Measurements from ENCODE around the gene CXCL11.

DNA sequence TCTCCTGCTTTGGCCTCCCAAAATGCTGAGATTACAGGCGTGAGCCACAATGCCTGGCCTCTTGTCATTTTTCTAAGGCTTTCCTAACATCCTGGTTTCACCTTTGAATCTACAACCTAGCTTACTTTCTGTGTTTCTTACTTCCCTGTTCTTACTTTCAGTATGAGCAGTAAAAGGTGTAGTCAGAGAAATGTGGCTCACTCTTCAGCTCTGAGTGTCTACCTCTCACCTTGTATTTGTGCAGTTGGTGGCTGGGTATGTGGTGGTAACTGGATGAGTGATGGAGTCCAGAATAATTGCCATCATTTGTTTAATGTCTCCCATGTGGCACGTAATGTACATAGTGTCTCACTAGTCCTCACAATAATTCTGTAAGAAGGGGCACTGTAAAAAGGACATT, 19.1 kb upstream of the CXCL11 start:
- TF ChIP-seq, protein P1, sequence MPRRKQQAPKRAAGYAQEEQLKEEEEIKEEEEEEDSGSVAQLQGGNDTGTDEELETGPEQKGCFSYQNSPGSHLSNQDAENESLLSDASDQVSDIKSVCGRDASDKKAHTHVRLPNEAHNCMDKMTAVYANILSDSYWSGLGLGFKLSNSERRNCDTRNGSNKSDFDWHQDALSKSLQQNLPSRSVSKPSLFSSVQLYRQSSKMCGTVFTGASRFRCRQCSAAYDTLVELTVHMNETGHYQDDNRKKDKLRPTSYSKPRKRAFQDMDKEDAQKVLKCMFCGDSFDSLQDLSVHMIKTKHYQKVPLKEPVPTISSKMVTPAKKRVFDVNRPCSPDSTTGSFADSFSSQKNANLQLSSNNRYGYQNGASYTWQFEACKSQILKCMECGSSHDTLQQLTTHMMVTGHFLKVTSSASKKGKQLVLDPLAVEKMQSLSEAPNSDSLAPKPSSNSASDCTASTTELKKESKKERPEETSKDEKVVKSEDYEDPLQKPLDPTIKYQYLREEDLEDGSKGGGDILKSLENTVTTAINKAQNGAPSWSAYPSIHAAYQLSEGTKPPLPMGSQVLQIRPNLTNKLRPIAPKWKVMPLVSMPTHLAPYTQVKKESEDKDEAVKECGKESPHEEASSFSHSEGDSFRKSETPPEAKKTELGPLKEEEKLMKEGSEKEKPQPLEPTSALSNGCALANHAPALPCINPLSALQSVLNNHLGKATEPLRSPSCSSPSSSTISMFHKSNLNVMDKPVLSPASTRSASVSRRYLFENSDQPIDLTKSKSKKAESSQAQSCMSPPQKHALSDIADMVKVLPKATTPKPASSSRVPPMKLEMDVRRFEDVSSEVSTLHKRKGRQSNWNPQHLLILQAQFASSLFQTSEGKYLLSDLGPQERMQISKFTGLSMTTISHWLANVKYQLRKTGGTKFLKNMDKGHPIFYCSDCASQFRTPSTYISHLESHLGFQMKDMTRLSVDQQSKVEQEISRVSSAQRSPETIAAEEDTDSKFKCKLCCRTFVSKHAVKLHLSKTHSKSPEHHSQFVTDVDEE (CRISPR knock-in tag; IDR thresholded peaks at IDR 0.05), result no peak
- TF ChIP-seq RARB (CRISPR knock-in tag; IDR thresholded peaks at IDR 0.05), result no peak
- no peak for TF ChIP-seq PPARA (CRISPR knock-in tag; IDR thresholded peaks at IDR 0.05; ENCODE audit: borderline replicate concordance)
- no peak for TF ChIP-seq CSDC2 (CRISPR knock-in tag; IDR thresholded peaks at IDR 0.05)
- no peak for TF ChIP-seq POU6F1 (CRISPR knock-in tag; IDR thresholded peaks at IDR 0.05; ENCODE audit: borderline replicate concordance, low read depth)
- no peak for TF ChIP-seq ARNTL (CRISPR knock-in tag; IDR thresholded peaks at IDR 0.05; ENCODE audit: borderline replicate concordance, low read depth)
